WTC11 (cell line): ENCODE data around the gene CIB1. TPM values are rescaled to one million over a fixed set of nuclear protein-coding genes. Genes with fewer than 3 reads are reported as not detected.

Experiments
- ATAC-seq: fragments of 200-7000 bp; cut with Tn5 transposase; 2 replicates; pipeline ENCODE4 v1.10.0; 2021; ENCODE audit warnings: mild to moderate bottlenecking, moderate library complexity
- CTCF ChIA-PET: fragments of 300-600 bp; sonication (Branson Sonifier 250); formaldehyde crosslinking; loops from one replicate; lab custom pipeline; 2021; ENCODE audit warnings: antibody characterized with exemption; lab: Charles Lee
- POLR2A ChIA-PET: fragments of 350-600 bp; sonication (Branson Sonifier 250); formaldehyde crosslinking; loops from one replicate; lab custom pipeline; 2021; ENCODE audit warnings: antibody characterized with exemption; lab: Charles Lee
- DNase-seq: peaks from one replicate; pipeline ENCODE4 v3.0.0; 2021; ENCODE audit warnings: low spot score
- H3K27ac Mint-ChIP-seq: 2 replicates; pipeline ENCODE4 v1.8.0; 2021; ENCODE audit warnings: mixed read lengths
- H3K27me3 Mint-ChIP-seq: 2 replicates; pipeline ENCODE4 v1.8.0; 2021; ENCODE audit warnings: low read depth, mild to moderate bottlenecking, moderate library complexity, mixed read lengths
- H3K36me3 Mint-ChIP-seq: 2 replicates; pipeline ENCODE4 v1.8.0; 2021; ENCODE audit warnings: mixed read lengths
- H3K4me1 Mint-ChIP-seq: 2 replicates; pipeline ENCODE4 v1.8.0; 2022; ENCODE audit warnings: mixed read lengths
- H3K4me3 Mint-ChIP-seq: 2 replicates; pipeline ENCODE4 v1.8.0; 2021; ENCODE audit warnings: mild to moderate bottlenecking, moderate library complexity, mixed read lengths
- H3K9me3 Mint-ChIP-seq: 2 replicates; pipeline ENCODE4 v1.8.0; 2021; ENCODE audit warnings: mixed read lengths
- E2F1 ChIP-seq: sonication (generic); formaldehyde crosslinking; IDR thresholded peaks from 2 replicates; pipeline ENCODE4 v1.8.0; 2022; ENCODE audit warnings: mild to moderate bottlenecking, missing genetic modification reagents
- EMX1 ChIP-seq: fragments of 250-450 bp; sonication (Bioruptor Pico); IDR thresholded peaks from 2 replicates; pipeline ENCODE4 v1.8.0; 2021; ENCODE audit warnings: mild to moderate bottlenecking
- ESRRA ChIP-seq: sonication (generic); formaldehyde crosslinking; IDR thresholded peaks from 2 replicates; pipeline ENCODE4 v1.8.1; 2022; ENCODE audit warnings: mild to moderate bottlenecking, missing genetic modification reagents, borderline replicate concordance
- ETV6 ChIP-seq: sonication (generic); formaldehyde crosslinking; IDR thresholded peaks from 2 replicates; pipeline ENCODE4 v1.8.1; 2022; ENCODE audit warnings: mild to moderate bottlenecking, missing genetic modification reagents
- FOXK1 ChIP-seq: sonication (generic); formaldehyde crosslinking; IDR thresholded peaks from 2 replicates; pipeline ENCODE4 v1.8.0; 2022; ENCODE audit warnings: mild to moderate bottlenecking, moderate library complexity, missing genetic modification reagents
- FOXP4 ChIP-seq: sonication (generic); formaldehyde crosslinking; IDR thresholded peaks from 2 replicates; pipeline ENCODE4 v1.8.0; 2022; ENCODE audit warnings: mild to moderate bottlenecking, missing genetic modification reagents
- GABPB1 ChIP-seq: sonication (generic); formaldehyde crosslinking; IDR thresholded peaks from 2 replicates; pipeline ENCODE4 v1.8.1; 2023; ENCODE audit warnings: mild to moderate bottlenecking, missing genetic modification reagents
- GRHL2 ChIP-seq: fragments of 250-450 bp; sonication (Bioruptor Pico); IDR thresholded peaks from 2 replicates; pipeline ENCODE4 v1.8.0; 2022; ENCODE audit warnings: mild to moderate bottlenecking, moderate library complexity; ENCODE audit not compliant: insufficient replicate concordance, severe bottlenecking
- JUN ChIP-seq: sonication (generic); formaldehyde crosslinking; IDR thresholded peaks from 2 replicates; pipeline ENCODE4 v1.8.0; 2023; ENCODE audit warnings: mild to moderate bottlenecking, missing genetic modification reagents
- MXD4 ChIP-seq: fragments of 250-450 bp; sonication (Bioruptor Pico); IDR thresholded peaks from 2 replicates; pipeline ENCODE4 v1.8.0; 2021; ENCODE audit warnings: mild to moderate bottlenecking, moderate library complexity, borderline replicate concordance
- NR1H2 ChIP-seq: sonication (generic); formaldehyde crosslinking; IDR thresholded peaks from 2 replicates; pipeline ENCODE4 v1.9.0; 2021; ENCODE audit warnings: mild to moderate bottlenecking, moderate library complexity, missing genetic modification reagents
- NR3C1 ChIP-seq: sonication (generic); formaldehyde crosslinking; conservative IDR thresholded peaks from 2 replicates; pipeline ENCODE4 v1.8.1; 2023; ENCODE audit warnings: low read depth, mild to moderate bottlenecking, missing genetic modification reagents
- TEAD4 ChIP-seq: sonication (generic); formaldehyde crosslinking; IDR thresholded peaks from 2 replicates; pipeline ENCODE4 v1.8.0; 2022; ENCODE audit warnings: mild to moderate bottlenecking, missing genetic modification reagents
- TP53 ChIP-seq: sonication (generic); formaldehyde crosslinking; IDR thresholded peaks from 2 replicates; pipeline ENCODE4 v1.8.1; 2023; ENCODE audit warnings: mild to moderate bottlenecking, missing genetic modification reagents
- USF2 ChIP-seq: sonication (generic); formaldehyde crosslinking; IDR thresholded peaks from 2 replicates; pipeline ENCODE4 v1.8.1; 2023; ENCODE audit warnings: mild to moderate bottlenecking, missing genetic modification reagents, moderate library complexity
- ZMAT4 ChIP-seq: fragments of 250-450 bp; sonication (Bioruptor Pico); IDR thresholded peaks from 2 replicates; pipeline ENCODE4 v1.9.0; 2021; ENCODE audit warnings: mild to moderate bottlenecking
- ZNF121 ChIP-seq: sonication (generic); formaldehyde crosslinking; IDR thresholded peaks from 2 replicates; pipeline ENCODE4 v1.8.0; 2023; ENCODE audit warnings: missing genetic modification reagents
- ZNF219 ChIP-seq: sonication (generic); formaldehyde crosslinking; IDR thresholded peaks from 2 replicates; pipeline ENCODE4 v1.8.0; 2023; ENCODE audit warnings: missing genetic modification reagents, mild to moderate bottlenecking, borderline replicate concordance
- ZNF532 ChIP-seq: fragments of 250-450 bp; sonication (Bioruptor Pico); IDR thresholded peaks from 2 replicates; pipeline ENCODE4 v1.9.0; 2021; ENCODE audit warnings: mild to moderate bottlenecking, borderline replicate concordance
- total RNA-seq: library from RNA; stranded (reverse); gene quantifications from 3 replicates; pipeline ENCODE4 v1.2.3, GENCODE V29; 2021

Gene CIB1
- total RNA-seq, 1 experiment from 2014 or later = 29.6 TPM

GRCh38 chr15:90227816-90228772 lies 5.6 kb downstream of the CIB1 start:
- H3K4me1 Mint-ChIP-seq = peaks cover 7% of the 10 kb centered on the region
- CTCF ChIA-PET = no interaction called here
- ATAC-seq = no peak
- H3K4me3 Mint-ChIP-seq = no peak overlapping the region
- H3K9me3 Mint-ChIP-seq = no peaks in the 10 kb centered on the region
- POLR2A ChIA-PET = no interaction called here
- no peaks in the 10 kb centered on the region for H3K27me3 Mint-ChIP-seq
- peaks cover 40% of the 10 kb centered on the region for H3K36me3 Mint-ChIP-seq
- no peak for DNase-seq
- no peak for TF ChIP-seq NR3C1
- TF ChIP-seq USF2 = no peak
- TF ChIP-seq ZMAT4 (CRISPR knock-in tag) = no peak
- no peak for TF ChIP-seq TP53 (CRISPR knock-in tag)
- TF ChIP-seq ZNF532 (CRISPR knock-in tag) = no peak
- TF ChIP-seq GABPB1 = no peak
- TF ChIP-seq ETV6 (CRISPR knock-in tag) = no peak
- TF ChIP-seq JUN (CRISPR knock-in tag) = no peak
- TF ChIP-seq MXD4 (CRISPR knock-in tag) = no peak
- no peak for TF ChIP-seq ZNF121 (CRISPR knock-in tag)
- TF ChIP-seq EMX1 = no peak
- TF ChIP-seq FOXK1 (CRISPR knock-in tag) = no peak
- TF ChIP-seq E2F1 (CRISPR knock-in tag) = no peak
- no peak for TF ChIP-seq TEAD4 (CRISPR knock-in tag)
- no peak for TF ChIP-seq NR1H2
- TF ChIP-seq FOXP4 (CRISPR knock-in tag) = no peak
- no peak for TF ChIP-seq ZNF219
- TF ChIP-seq ESRRA (CRISPR knock-in tag) = no peak
- no peak for TF ChIP-seq GRHL2
- H3K27ac Mint-ChIP-seq = no peak overlapping the region
